ENCODE results near the gene IQGAP3.

GRCh38 chr1:156475568-156476500, 96.5 kb downstream of the IQGAP3 start:
- TF ChIP-seq POLR2AphosphoS5 (IDR thresholded peaks at IDR 0.05; ENCODE audit: low read depth) (no peak), CTCF (conservative IDR thresholded peaks at IDR 0.05; ENCODE audit: low read depth in 2 of 2) (no peak), REST (IDR thresholded peaks at IDR 0.05; ENCODE audit: unreplicated experiment) (no peak), EZH2 (IDR thresholded peaks at IDR 0.05; ENCODE audit: low read depth, unreplicated experiment) (no peak), CREB1 (CRISPR knock-in tag; IDR thresholded peaks at IDR 0.05; ENCODE audit: low read depth) (no peak), EZH2phosphoT487 (IDR thresholded peaks at IDR 0.05; ENCODE audit: unreplicated experiment) (no peak), JUNB (IDR thresholded peaks at IDR 0.05; ENCODE audit: unreplicated experiment) (no peak), ZNF114 (CRISPR knock-in tag; IDR thresholded peaks at IDR 0.05) (no peak), NANOG (IDR thresholded peaks at IDR 0.05; ENCODE audit: borderline replicate concordance) (no peak), ZNF331 (CRISPR knock-in tag; IDR thresholded peaks at IDR 0.05; ENCODE audit: low read depth) (no peak), ETS1 (IDR thresholded peaks at IDR 0.05) (no peak)

Measured in GM23338 (cell line).